Measurements from ENCODE around the gene VTA1. TPM values are rescaled to one million over a fixed set of nuclear protein-coding genes. Genes with fewer than 3 reads are reported as not detected.

VTA1 gene
- total and polyA plus RNA-seq, 2 of the 4 experiments (the other 2 are of a cell fraction) = 60.9 to 120 TPM

GRCh38 chr6:142193621-142194020 lies 46.6 kb downstream of the VTA1 start:
- no peak overlapping the region for H2BK15ac ChIP-seq (ENCODE audit: low read depth, low read length)
- H2AFZ ChIP-seq (replicated peaks; ENCODE audit: low read length, poor library complexity) = no peak overlapping the region
- peaks cover 10 to 18% of the 10 kb centered on the region in 2 experiments; a peak in 3 of 4 replicates for H3K79me1 ChIP-seq (ENCODE audit: low read depth in 1 of 2, low read length in 2 of 2)
- no peak overlapping the region for H3K4me3 ChIP-seq (ENCODE audit: insufficient read depth, low read depth, low read length)
- no peak overlapping the region for H4K8ac ChIP-seq (ENCODE audit: low read depth in 2 of 2, low read length in 2 of 2)
- H3K56ac ChIP-seq (ENCODE audit: extremely low read depth, insufficient read depth, low read length) = no peak overlapping the region
- ChIA-PET CTCF (interaction anchor here (0.6 kb wide), 1 partner anchor 94 kb away, joined by 3 read pairs; no protein-coding TSS in a partner anchor), POLR2A (ENCODE audit: unreplicated experiment) (no interaction called here)
- ATAC-seq (ENCODE audit: low read depth) (no peak), DNase-seq (no peak)
- H2BK5ac ChIP-seq (ENCODE audit: low read depth, low read length, poor library complexity, severe bottlenecking) = no peak overlapping the region
- no peak overlapping the region for H2BK120ac ChIP-seq (ENCODE audit: low read depth, low read length)
- H3K9me1 ChIP-seq (ENCODE audit: insufficient read depth, low read length) = peaks cover 2% of the 10 kb centered on the region; the same call in 1 of the 2 replicates
- peaks cover 5% of the 10 kb centered on the region; the same call in 1 of the 2 replicates for H4K20me1 ChIP-seq (ENCODE audit: insufficient read depth, low read length)
- H4K5ac ChIP-seq (ENCODE audit: low read depth, low read length) = no peak overlapping the region
- H3K4ac ChIP-seq (ENCODE audit: low read depth, low read length) = no peak overlapping the region
- no peak for TF ChIP-seq FOS (IDR thresholded peaks at IDR 0.05; ENCODE audit: low read depth, low read length)
- no peak for TF ChIP-seq CHD1 (IDR thresholded peaks at IDR 0.05; ENCODE audit: low read depth, low read length)
- no peak for TF ChIP-seq CTCF (conservative IDR thresholded peaks at IDR 0.05; ENCODE audit: low read depth, low read length)
- no peak for TF ChIP-seq MAFK (IDR thresholded peaks at IDR 0.05; ENCODE audit: low read depth, low read length)
- TF ChIP-seq RFX5 (IDR thresholded peaks at IDR 0.05; ENCODE audit: low read depth, low read length) = no peak
- intact Hi-C loops (cut with micrococcal nuclease) = no loop called here
- no peak overlapping the region for H2AK9ac ChIP-seq (replicated peaks; ENCODE audit: low read depth, low read length, poor library complexity)
- no peaks in the 10 kb centered on the region for H3K4me1 ChIP-seq (ENCODE audit: control insufficient read depth, insufficient read depth, low read length)
- no peak overlapping the region for H3K4me2 ChIP-seq (ENCODE audit: low read depth, low read length)
- no peaks in the 10 kb centered on the region for H3K9me3 ChIP-seq (ENCODE audit: control insufficient read depth, insufficient read depth, low read length)
- 0 out of 2 replicates have a peak overlapping the region, but pooled peaks have one; percentile 2 for H3K14ac ChIP-seq (replicated peaks; ENCODE audit: low read depth, low read length)
- no peak overlapping the region for H3K27ac ChIP-seq (ENCODE audit: insufficient read depth, low read length)
- H3K27me3 ChIP-seq (ENCODE audit: control insufficient read depth, insufficient read depth, low read length) = no peaks in the 10 kb centered on the region
- H3K18ac ChIP-seq (ENCODE audit: low read depth, low read length) = no peak overlapping the region
- peaks cover 3% of the 10 kb centered on the region; the same call in 1 of the 2 replicates for H3K36me3 ChIP-seq (ENCODE audit: control insufficient read depth, insufficient read depth, low read length)
- BruUV-seq (replicated peaks) = no TSS peak
- H3K23ac ChIP-seq (ENCODE audit: low read depth, low read length) = no peak overlapping the region
- no peak overlapping the region for H2BK20ac ChIP-seq (ENCODE audit: low read depth, low read length)
- H2AK5ac ChIP-seq (ENCODE audit: low read depth, low read length) = no peak overlapping the region
- dilution Hi-C loops (cut with HindIII; ENCODE audit: low sequenced_read_pairs, unreplicated experiment) = no loop called here
- in situ Hi-C loops (cut with MboI; ENCODE audit: low sequenced_read_pairs) = no loop called here
- no peak overlapping the region for H3K9ac ChIP-seq (ENCODE audit: low read depth, low read length)
- no peak overlapping the region for H4K91ac ChIP-seq (ENCODE audit: insufficient read depth, low read depth, low read length)

Measured in IMR-90 (cell line).